Right lobe of liver (tissue), 4 donors: ENCODE data around the gene SASH1.

ENCODE experiments used
- POLR2A ChIP-seq: fragments of 450-650 bp; IDR thresholded peaks from one replicate; pipeline ENCODE4 v1.6.1; 2017; ENCODE audit warnings: antibody characterized with exemption, mild to moderate bottlenecking
- TF ChIP-seq, protein P1 (sequence below), 4 donors: fragments of 200-600 bp in 3 of 4; fragments of 450-650 bp in 1 of 4; IDR thresholded peaks; one replicate each; pipeline versions ENCODE4 v1.5.1 to v1.8.0; 2016 to 2022; ENCODE audit warnings: antibody characterized with exemption in 4 of 4, mild to moderate bottlenecking in 2 of 4
- donor health status: DM: no; HTN: no; CAD: no.
- donor health status: DM: no; HTN: no; CAD: no.
- donor health status: DM: no; HTN: yes; CAD: no.

- TF ChIP-seq, protein P1, sequence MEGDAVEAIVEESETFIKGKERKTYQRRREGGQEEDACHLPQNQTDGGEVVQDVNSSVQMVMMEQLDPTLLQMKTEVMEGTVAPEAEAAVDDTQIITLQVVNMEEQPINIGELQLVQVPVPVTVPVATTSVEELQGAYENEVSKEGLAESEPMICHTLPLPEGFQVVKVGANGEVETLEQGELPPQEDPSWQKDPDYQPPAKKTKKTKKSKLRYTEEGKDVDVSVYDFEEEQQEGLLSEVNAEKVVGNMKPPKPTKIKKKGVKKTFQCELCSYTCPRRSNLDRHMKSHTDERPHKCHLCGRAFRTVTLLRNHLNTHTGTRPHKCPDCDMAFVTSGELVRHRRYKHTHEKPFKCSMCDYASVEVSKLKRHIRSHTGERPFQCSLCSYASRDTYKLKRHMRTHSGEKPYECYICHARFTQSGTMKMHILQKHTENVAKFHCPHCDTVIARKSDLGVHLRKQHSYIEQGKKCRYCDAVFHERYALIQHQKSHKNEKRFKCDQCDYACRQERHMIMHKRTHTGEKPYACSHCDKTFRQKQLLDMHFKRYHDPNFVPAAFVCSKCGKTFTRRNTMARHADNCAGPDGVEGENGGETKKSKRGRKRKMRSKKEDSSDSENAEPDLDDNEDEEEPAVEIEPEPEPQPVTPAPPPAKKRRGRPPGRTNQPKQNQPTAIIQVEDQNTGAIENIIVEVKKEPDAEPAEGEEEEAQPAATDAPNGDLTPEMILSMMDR (IDR thresholded peaks at IDR 0.05) = no peak
- TF ChIP-seq POLR2A = no peak
Observed at GRCh38 chr6:148396926-148397325, 54.3 kb downstream of the SASH1 start.
